ENCODE data around the gene TLX2.
"Not testable (repeated sequence)": the region's sequence is repeated elsewhere in the genome, so short reads cannot be mapped to it uniquely, and the experiment has no call there.

The TLX2 gene

DNA sequence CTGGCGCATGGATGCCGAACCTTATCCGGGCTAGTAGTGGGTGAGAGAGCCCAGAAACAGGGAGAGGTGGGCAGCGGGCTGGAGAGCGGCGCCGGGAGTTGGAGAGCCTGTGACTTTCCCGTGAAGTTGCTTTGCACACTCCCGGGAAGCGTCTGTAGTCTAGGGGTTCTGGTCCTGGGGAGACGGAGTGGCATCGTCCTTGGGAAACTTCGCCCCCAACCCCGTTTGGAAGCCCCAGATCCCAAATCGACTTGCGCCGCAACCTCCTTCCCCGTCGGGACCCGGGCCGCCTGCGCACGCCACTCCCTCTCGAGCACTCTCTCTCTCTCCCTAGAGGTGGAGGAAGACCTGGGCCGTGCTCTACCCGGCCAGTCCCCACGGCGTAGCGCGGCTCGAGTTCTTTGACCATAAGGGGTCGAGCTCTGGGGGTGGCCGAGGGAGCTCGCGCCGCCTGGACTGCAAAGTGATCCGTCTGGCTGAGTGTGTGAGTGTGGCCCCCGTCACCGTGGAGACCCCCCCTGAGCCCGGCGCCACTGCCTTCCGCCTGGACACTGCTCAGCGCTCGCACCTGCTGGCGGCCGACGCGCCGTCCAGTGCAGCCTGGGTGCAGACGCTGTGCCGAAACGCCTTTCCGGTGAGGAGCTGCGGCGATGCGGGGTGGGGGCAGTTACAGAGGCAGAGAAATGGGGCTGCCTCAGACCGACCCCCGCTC lies 40.7 kb downstream of the TLX2 start:
- peak; percentile 59 for DNase-seq (ENCODE audit: low spot score)

DNA sequence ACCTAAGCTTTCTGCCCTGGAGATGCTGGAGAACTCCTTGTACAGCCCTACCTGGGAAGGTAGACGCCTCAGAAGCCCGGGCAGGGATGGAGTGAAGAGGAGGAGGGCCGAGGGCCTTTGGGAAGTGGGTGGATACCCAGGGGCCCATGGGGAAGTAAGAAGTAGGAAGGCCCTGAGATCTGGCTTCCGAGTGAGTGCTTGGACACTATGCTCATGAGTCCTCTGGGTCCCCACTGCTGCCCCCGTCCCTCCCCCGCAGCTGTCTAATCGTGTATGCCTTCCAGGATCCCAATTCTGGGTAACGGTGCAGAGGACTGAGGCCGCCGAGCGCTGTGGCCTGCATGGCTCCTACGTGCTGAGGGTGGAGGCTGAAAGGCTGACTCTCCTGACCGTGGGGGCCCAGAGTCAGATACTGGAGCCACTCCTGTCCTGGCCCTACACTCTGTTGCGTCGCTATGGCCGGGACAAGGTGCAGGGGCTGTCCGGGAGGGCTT lies 41.4 kb downstream of the TLX2 start:
- no peak for DNase-seq (ENCODE audit: low spot score)

- no peak for DNase-seq (ENCODE audit: low spot score)
These were observed 41.9 kb downstream of the TLX2 start for GRCh38 chr2:74556159-74556558.

DNA sequence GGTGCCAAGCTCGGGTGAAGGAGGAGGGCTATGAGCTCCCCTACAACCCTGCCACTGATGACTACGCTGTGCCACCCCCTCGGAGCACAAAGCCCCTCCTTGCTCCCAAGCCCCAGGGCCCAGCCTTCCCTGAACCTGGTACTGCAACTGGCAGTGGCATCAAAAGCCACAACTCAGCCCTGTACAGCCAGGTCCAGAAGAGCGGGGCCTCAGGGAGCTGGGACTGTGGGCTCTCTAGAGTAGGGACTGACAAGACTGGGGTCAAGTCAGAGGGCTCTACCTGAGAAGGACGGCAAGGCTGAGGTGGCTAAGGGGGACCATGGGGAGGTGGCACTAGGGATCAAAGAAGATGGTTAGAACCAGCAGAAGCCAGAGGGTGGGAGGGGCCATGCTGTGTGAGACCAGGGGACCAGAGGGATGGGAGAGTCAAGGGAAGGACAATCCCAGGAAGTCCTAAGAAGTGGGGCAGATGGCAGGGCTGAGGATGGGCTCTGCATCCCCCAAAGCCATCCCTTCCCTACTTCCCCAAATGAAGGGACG lies 42.7 kb downstream of the TLX2 start:
- DNase-seq (ENCODE audit: low spot score): no peak

DNA sequence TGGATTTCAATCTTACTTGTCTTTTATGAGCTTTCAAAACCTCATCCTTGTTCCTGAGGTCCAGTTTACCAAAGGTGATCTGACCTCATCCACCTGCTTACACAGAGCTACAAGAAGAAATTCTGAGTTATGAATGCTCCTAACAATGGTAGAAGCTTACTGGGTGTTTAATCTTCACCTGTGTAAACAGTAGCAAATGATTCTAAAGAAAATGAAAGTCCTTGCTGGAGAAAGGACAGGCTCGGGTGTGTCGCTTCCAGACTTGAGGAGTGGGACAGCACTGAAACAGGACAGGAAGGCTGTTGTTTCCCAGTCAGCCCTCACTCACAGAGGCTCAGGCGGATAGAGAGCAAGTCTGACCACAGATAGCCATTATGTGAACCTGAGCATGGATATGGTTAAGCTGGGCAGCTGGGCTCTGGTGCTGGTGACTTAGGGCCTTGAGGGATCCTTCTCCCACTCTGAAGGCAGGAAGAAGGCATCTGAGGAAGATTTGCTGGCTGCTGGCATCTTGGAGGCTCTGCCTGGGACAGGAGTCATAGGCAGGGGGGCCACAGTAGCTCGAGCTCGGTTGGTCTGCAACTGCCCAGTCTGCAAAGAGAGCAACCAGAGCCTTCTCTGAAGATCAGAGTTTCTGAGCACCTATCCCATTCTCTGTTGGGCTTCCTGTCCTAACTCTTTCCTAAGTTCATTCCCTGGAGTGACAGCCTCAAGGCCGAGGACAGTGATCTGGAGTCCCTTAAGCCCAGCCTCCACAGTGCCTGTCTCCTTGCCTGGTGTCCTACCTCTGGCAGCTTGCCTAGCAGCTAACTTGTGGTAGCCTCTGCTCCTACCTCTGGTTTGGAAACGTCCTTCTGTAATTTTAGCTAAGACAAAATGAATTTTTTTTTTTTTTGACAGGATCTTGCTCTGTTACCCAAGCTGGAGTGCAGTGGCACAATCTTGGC lies 44.3 kb downstream of the TLX2 start:
- no peak for DNase-seq (ENCODE audit: low spot score)

- DNase-seq (ENCODE audit: low spot score): no peak
These were observed 45.7 kb downstream of the TLX2 start for GRCh38 chr2:74559912-74560311.

- DNase-seq (ENCODE audit: low spot score): no peak
These were observed 46.3 kb downstream of the TLX2 start for GRCh38 chr2:74560591-74560990.

DNA sequence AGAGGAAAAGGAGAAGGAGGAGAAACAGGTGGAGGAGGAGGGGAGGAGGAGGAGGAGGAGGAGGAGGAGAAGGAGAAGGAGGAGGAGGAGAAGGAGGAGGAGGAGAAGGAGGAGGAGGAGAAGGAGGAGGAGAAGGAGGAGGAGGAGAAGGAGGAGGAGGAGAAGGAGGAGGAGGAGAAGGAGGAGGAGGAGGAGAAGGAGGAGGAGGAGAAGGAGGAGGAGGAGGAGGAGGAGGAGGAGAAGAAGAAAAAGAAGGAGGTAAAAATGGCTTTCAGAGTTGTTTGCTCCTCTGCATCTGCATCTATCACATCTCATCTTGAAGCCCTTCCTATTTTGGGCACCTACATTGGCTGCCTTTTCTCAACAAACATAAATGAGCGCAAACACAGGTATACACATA lies 46.8 kb downstream of the TLX2 start:
- DNase-seq (ENCODE audit: low spot score): not testable (repeated sequence)

- no peak for DNase-seq (ENCODE audit: low spot score)
These were observed 48.0 kb downstream of the TLX2 start for GRCh38 chr2:74562126-74562775.

DNA sequence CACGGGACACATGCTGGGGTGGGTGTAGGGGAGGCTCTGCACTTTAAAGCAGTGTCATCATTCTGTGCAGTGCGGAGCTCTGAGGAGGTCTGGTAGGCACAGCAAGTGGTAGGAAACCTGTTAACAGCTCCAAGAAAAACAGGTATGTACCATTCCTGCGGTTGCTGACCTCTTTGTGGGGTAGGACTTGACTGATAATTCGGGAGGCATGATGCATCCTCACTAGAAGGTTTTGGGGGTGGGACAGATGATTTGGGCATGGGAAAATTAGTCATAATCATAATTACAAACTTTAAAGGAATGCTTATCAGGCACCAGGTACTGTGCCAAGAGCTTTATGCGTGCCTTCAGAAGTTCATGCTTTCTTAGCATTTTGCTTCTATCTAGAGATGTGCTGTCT lies 50.0 kb downstream of the TLX2 start:
- DNase-seq (ENCODE audit: low spot score): no peak

- no peak for DNase-seq (ENCODE audit: low spot score)
These were observed 52.0 kb downstream of the TLX2 start for GRCh38 chr2:74566076-74566753.

GRCh38 chr2:74566754-74567085 lies 52.5 kb downstream of the TLX2 start:
- no peak for DNase-seq (ENCODE audit: low spot score)

All from HuH-7.5 (cell line).